HUES6 (cell line): ENCODE measurements around the gene USP27X.

ENCODE experiments used
- H3K27ac ChIP-seq: 2 replicates; pipeline ENCODE4 v1.7.0; 2013; ENCODE audit warnings: low read depth, mild to moderate bottlenecking, low read length, inconsistent platforms
- H3K27me3 ChIP-seq: 2 replicates; pipeline ENCODE4 v1.6.1; 2013; ENCODE audit warnings: low read length; ENCODE audit not compliant: control insufficient read depth, insufficient read depth
- H3K36me3 ChIP-seq: 2 replicates; pipeline ENCODE4 v1.6.1; 2013; ENCODE audit warnings: low read length; ENCODE audit not compliant: control insufficient read depth, insufficient read depth
- H3K4me1 ChIP-seq: 2 replicates; pipeline ENCODE4 v1.6.1; 2013; ENCODE audit warnings: low read length; ENCODE audit not compliant: control insufficient read depth, insufficient read depth
- H3K4me3 ChIP-seq: 2 replicates; pipeline ENCODE4 v1.5.1; 2013; ENCODE audit warnings: low read depth, low read length
- H3K9ac ChIP-seq: one replicate; pipeline ENCODE4 v1.6.1; 2013; ENCODE audit warnings: mild to moderate bottlenecking, low read length
- H3K9me3 ChIP-seq: 2 replicates; pipeline ENCODE4 v1.6.1; 2013; ENCODE audit warnings: low read depth, low read length; ENCODE audit not compliant: control insufficient read depth, insufficient read depth

USP27X gene

DNA sequence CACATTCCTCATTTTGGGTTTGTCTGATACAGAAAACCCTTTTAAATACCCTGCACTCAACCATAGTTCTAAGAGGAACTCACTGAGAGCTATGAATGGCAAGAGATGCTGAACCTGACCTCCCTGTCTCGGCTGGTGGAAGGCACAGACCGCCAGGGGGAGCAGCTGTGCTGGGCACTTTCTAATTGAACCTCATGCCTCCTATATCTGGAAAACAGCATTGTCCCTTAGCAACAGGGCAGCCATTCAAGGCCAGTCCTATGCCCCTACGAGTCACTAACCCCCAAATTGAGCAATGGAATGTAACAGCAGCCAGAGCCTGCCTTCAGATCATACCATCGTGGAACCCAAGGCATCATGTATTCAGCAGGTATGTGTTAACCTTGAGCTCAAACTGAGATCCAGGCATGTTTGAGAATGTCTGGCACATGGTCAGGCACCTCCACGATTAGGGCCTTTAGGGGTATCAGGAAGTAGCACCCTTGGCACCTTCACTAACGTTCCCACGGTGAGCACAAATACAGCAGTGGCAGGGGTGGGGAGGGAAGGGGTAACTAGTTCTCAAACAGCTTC is 5.1 kb downstream of the USP27X start:
- Histone ChIP-seq H3K9me3 (peaks cover 13% of the 10 kb centered on the region; the same call in 1 of the 2 replicates), H3K36me3 (peaks cover 7% of the 10 kb centered on the region; the same call in 1 of the 2 replicates)

GRCh38 chrX:49892542-49892941 is 13.3 kb downstream of the USP27X start:
- H3K4me3 ChIP-seq, result no peak overlapping the region
- H3K4me1 ChIP-seq, result no peaks in the 10 kb centered on the region; the same call in 1 of the 2 replicates
- H3K9me3 ChIP-seq, result peaks cover 11% of the 10 kb centered on the region
- H3K27me3 ChIP-seq, result no peaks in the 10 kb centered on the region
- no peak overlapping the region for H3K27ac ChIP-seq
- no peaks in the 10 kb centered on the region for H3K36me3 ChIP-seq
- H3K9ac ChIP-seq, result no peak overlapping the region

More for the DNA sequence above, 5.1 kb downstream of the USP27X start:
- Histone ChIP-seq H3K4me1 (peaks cover 8% of the 10 kb centered on the region; the same call in 1 of the 2 replicates), H3K27me3 (peaks cover 3% of the 10 kb centered on the region; the same call in 1 of the 2 replicates), H3K27ac (no peak overlapping the region), H3K4me3 (no peak overlapping the region), H3K9ac (no peak overlapping the region)

- Histone ChIP-seq H3K36me3 (no peaks in the 10 kb centered on the region), H3K27me3 (no peaks in the 10 kb centered on the region; the same call in 1 of the 2 replicates), H3K4me1 (peaks cover 9% of the 10 kb centered on the region; the same call in 1 of the 2 replicates), H3K9ac (no peak overlapping the region), H3K4me3 (no peak overlapping the region), H3K27ac (no peak overlapping the region), H3K9me3 (peaks cover 27% of the 10 kb centered on the region)
Observed at GRCh38 chrX:49896951-49897350, 17.7 kb downstream of the USP27X start.

GRCh38 chrX:49901048-49901447 is 21.8 kb downstream of the USP27X start:
- Histone ChIP-seq H3K4me1 (peaks cover 9% of the 10 kb centered on the region; the same call in 1 of the 2 replicates), H3K27me3 (no peaks in the 10 kb centered on the region; the same call in 1 of the 2 replicates), H3K36me3 (no peaks in the 10 kb centered on the region), H3K27ac (no peak overlapping the region), H3K9me3 (peaks cover 27% of the 10 kb centered on the region), H3K4me3 (no peak overlapping the region), H3K9ac (no peak overlapping the region)

- Histone ChIP-seq H3K27me3 (no peaks in the 10 kb centered on the region), H3K4me1 (no peaks in the 10 kb centered on the region), H3K9me3 (no peaks in the 10 kb centered on the region; the same call in 1 of the 2 replicates), H3K36me3 (no peaks in the 10 kb centered on the region), H3K4me3 (no peak overlapping the region), H3K27ac (no peak overlapping the region), H3K9ac (no peak overlapping the region)
Observed at GRCh38 chrX:49910344-49910743, 31.1 kb downstream of the USP27X start.

GRCh38 chrX:49912086-49912485 is 32.8 kb downstream of the USP27X start:
- no peaks in the 10 kb centered on the region; the same call in 1 of the 2 replicates for H3K9me3 ChIP-seq
- no peak overlapping the region for H3K4me3 ChIP-seq

DNA sequence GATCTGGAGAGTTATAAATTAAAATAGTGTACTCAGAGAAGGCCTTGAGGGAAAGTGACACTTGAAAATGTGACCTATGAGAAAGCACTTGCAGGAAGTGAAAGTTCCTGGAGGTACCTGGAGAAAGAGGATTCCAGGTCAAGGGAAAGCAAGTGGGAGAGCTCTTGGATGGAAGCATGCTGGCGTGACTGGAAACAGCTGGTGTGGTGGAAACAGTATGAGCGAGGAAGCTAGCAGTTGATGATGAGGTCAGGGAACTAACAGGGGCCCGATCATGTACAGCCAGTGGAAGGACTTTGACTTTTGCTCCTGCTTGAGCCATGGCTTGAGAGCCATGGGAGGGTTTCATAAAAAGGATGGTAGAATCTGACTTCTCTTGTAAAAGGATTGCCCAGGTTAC is 33.6 kb downstream of the USP27X start:
- H3K27me3 ChIP-seq, result no peaks in the 10 kb centered on the region
- no peak overlapping the region for H3K9ac ChIP-seq
- no peaks in the 10 kb centered on the region; the same call in 1 of the 2 replicates for H3K9me3 ChIP-seq
- no peak overlapping the region for H3K27ac ChIP-seq
- no peak overlapping the region for H3K4me3 ChIP-seq
- H3K36me3 ChIP-seq, result no peaks in the 10 kb centered on the region
- H3K4me1 ChIP-seq, result no peaks in the 10 kb centered on the region

More at GRCh38 chrX:49912086-49912485, 32.8 kb downstream of the USP27X start:
- Histone ChIP-seq H3K27ac (no peak overlapping the region), H3K36me3 (no peaks in the 10 kb centered on the region), H3K27me3 (no peaks in the 10 kb centered on the region), H3K4me1 (no peaks in the 10 kb centered on the region), H3K9ac (no peak overlapping the region)

GRCh38 chrX:49915361-49916222 is 36.3 kb downstream of the USP27X start:
- Histone ChIP-seq H3K4me1 (peaks cover 3% of the 10 kb centered on the region; the same call in 1 of the 2 replicates), H3K4me3 (no peak overlapping the region), H3K27ac (no peak overlapping the region), H3K9me3 (no peaks in the 10 kb centered on the region; the same call in 1 of the 2 replicates), H3K9ac (no peak overlapping the region), H3K27me3 (no peaks in the 10 kb centered on the region), H3K36me3 (no peaks in the 10 kb centered on the region)

DNA sequence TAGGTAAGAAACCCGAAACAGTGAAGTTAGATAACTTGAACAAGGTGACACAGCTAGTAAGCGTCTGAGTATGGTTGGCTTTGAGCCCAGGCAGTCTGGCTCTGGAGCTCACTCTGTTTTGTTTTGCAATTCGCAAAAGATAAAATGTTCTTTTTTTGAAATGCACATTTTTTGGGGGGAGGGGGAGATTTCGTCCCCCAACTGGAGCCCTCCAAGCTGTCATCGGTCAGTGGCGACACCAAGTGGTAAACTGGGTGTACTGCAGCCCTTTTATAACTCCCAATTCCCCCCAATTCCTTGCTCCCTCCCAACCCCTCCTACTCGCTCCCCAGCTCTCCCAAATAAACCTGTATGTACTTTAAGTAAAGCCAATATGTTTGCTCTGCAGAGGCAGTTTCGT is 40.3 kb downstream of the USP27X start:
- Histone ChIP-seq H3K36me3 (no peaks in the 10 kb centered on the region), H3K9ac (no peak overlapping the region), H3K4me1 (peaks cover 16% of the 10 kb centered on the region), H3K9me3 (no peaks in the 10 kb centered on the region; the same call in 1 of the 2 replicates), H3K4me3 (no peak overlapping the region), H3K27me3 (peaks cover 9% of the 10 kb centered on the region), H3K27ac (no peak overlapping the region)

DNA sequence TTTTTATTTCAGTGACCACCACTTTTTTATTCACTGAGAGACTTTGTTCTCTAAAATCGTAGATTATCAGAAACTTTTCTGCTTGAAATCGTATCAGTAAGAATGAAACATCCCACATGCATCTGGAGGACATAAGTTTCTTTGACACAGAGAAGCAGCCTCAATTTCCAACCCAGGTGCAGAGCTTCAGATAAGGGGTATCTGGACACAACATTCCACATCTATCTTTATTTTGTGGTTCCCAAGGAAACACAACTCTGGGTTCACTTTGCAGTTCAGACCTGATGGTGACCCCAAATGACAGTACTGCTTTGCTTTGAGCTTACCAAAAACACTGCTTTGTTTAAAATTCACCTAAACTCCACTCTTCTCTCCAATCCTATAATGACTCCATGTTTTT is 41.8 kb downstream of the USP27X start:
- H3K36me3 ChIP-seq, result peaks cover 7% of the 10 kb centered on the region; the same call in 1 of the 2 replicates
- H3K4me3 ChIP-seq, result no peak overlapping the region
- H3K9ac ChIP-seq, result no peak overlapping the region
- peaks cover 24% of the 10 kb centered on the region for H3K4me1 ChIP-seq
- no peaks in the 10 kb centered on the region; the same call in 1 of the 2 replicates for H3K9me3 ChIP-seq
- H3K27ac ChIP-seq, result no peak overlapping the region
- peaks cover 9% of the 10 kb centered on the region for H3K27me3 ChIP-seq
